Activated T-helper 2 cell treated with anti-CD3 and anti-CD28 coated beads, Interferon-gamma antibody, Interleukin-2, Interleukin-4, amounts not matched to agents 10 μg/mL and 5 μg/mL and 100 μg/mL, durations not matched to agents 14 hours and 24 hours and 36 hours (primary cell): ENCODE measurements around the gene CDCA5. TPM values are rescaled to one million over a fixed set of nuclear protein-coding genes. Genes with fewer than 3 reads are reported as not detected.
A peak's percentile ranks its signal among the peaks of the same experiment; 100 is the strongest.
"Not testable (repeated sequence)": the region's sequence is repeated elsewhere in the genome, so short reads cannot be mapped to it uniquely, and the experiment has no call there.

Source experiments
- DNase-seq: peaks from one replicate; pipeline ENCODE4 v3.0.0; 2021; ENCODE audit warnings: low spot score
- H3K27ac Mint-ChIP-seq: one replicate; pipeline ENCODE4 v1.8.0; 2021; ENCODE audit warnings: mixed read lengths
- H3K27me3 Mint-ChIP-seq: one replicate; pipeline ENCODE4 v1.8.0; 2021; ENCODE audit warnings: low read depth, mixed read lengths
- H3K36me3 Mint-ChIP-seq: one replicate; pipeline ENCODE4 v1.8.0; 2021; ENCODE audit warnings: low read depth, mixed read lengths
- H3K4me1 Mint-ChIP-seq: one replicate; pipeline ENCODE4 v1.8.0; 2021; ENCODE audit warnings: low read depth, mixed read lengths
- H3K4me3 Mint-ChIP-seq: one replicate; pipeline ENCODE4 v1.8.0; 2021; ENCODE audit warnings: low read depth, mild to moderate bottlenecking, moderate library complexity, mixed read lengths
- H3K9me3 Mint-ChIP-seq: one replicate; pipeline ENCODE4 v1.8.0; 2021; ENCODE audit warnings: mixed read lengths
- intact Hi-C: fragments of 100-400 bp; cut with micrococcal nuclease; formaldehyde crosslinking; loops from one replicate; pipeline ENCODE4 v1.15.1; 2023
- total RNA-seq: library from RNA; stranded (reverse); gene quantifications from 2 replicates; pipeline ENCODE4 v1.2.3, GENCODE V29; 2022

CDCA5 gene
- total RNA-seq, 1 donor from 2014 or later = 86.8 TPM

DNA sequence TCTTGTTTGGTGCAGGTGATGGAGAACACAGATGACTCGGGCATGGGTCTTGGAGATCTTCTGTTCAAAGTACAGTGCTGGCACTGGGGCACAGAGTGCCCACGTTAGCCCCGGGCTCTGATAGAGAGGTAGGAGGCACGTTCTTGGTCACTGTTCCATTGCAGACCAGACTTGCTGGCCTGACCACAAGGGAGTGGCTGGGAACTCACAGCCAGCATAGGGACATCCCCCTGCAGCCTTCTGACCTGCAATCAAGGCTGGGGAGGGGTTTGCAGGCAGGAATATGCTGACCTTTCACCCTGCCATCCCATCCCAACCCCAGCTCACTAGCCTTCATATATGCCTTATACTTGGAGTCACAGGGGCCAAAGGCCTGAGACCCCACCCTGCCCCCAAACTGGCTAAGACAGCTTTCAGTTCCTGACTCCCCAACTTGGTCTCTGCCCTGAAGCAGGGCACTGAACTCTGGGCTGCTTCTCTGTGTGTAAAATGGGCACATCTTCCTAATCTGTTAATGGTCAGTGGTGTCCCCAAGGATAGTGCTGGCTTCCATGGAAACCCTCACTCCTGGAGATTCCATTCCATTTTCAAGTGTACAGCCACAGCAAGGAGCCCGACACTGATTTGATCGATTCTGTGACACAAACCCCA, 42.9 kb upstream of the CDCA5 start:
- H3K27ac Mint-ChIP-seq = no peak overlapping the region
- H3K36me3 Mint-ChIP-seq = peaks cover 72% of the 10 kb centered on the region
- intact Hi-C loops = no loop called here
- H3K27me3 Mint-ChIP-seq = no peaks in the 10 kb centered on the region
- no peak for DNase-seq
- H3K9me3 Mint-ChIP-seq = no peaks in the 10 kb centered on the region
- no peak overlapping the region for H3K4me3 Mint-ChIP-seq
- H3K4me1 Mint-ChIP-seq = peaks cover 8% of the 10 kb centered on the region

DNA sequence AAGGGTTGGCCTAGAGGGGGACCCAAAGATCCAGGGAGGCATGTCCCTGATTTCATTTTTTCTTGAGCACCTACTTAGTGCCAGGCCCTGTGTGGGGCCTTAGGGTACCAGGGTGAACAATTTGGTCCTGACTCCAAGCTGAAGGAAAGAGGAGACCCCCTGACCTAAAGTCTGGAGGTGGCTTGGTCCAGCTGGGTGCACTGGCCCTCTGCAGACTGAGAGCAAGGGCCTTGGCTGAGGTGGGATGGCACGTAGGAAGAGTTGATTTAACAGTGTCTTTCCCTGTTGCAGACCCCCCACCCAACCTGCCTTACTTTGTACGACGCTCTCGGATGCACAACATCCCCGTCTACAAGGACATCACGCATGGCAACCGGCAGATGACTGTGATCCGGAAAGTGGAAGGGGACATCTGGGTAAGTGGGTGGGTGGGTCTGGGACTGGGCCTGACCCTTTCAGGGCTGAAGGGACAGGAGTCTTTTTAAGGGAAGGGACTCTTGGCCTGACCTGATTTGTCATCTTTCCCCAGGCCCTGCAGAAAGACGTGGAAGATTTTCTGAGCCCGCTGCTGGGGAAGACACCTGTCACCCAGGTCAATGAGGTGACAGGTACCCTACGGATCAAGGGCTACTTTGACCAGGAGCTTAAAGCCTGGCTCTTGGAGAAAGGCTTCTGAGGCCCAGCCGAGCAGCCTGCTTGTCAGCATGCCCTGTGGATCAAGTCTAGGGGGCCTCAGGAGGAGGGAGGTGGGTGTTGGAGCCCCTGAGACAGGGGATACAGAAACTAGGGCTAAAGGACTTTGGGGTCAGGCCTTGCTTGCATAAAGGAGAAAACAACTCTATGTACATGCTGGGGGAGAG, 41.6 kb upstream of the CDCA5 start:
- H3K27me3 Mint-ChIP-seq = no peaks in the 10 kb centered on the region
- peaks cover 75% of the 10 kb centered on the region for H3K36me3 Mint-ChIP-seq
- DNase-seq = no peak
- no peak overlapping the region for H3K4me3 Mint-ChIP-seq
- H3K4me1 Mint-ChIP-seq = peaks cover 14% of the 10 kb centered on the region
- H3K9me3 Mint-ChIP-seq = no peaks in the 10 kb centered on the region
- no peak overlapping the region for H3K27ac Mint-ChIP-seq
- intact Hi-C loops = no loop called here

DNA sequence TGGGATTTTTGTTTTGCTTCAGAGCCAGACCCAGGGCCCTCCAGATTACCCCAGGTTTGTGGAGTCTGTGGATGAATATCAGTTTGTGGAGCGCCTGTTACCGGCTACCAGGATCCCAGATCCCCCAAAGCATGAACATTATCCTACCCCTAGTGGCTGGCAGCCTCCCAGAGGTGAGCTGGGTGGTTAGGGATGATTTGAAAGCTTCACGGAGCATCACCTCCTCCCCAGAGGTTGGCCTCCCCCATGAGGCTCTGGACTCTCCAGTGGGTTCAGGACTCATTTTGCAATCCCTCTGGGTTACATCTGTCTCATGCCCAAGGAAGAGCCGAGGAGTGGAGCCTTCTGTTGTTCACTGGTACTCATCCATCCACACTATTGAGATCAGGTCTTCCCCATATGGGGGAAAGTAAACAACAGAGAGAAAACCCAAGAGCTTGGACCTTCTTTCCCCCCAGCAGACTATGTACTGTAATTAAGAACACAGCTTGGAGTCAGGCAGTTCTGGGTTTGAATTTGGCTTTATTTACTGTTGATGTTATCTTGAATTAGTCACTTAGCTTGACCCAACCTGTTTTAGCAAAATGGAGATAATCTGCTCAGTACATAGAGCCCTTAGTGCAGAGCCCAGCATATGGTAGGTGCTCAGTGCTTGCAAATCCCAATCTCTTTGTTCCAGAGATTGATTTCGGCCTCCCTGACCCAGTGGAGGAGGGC, 40.8 kb upstream of the CDCA5 start:
- Mint-ChIP-seq H3K9me3 (no peaks in the 10 kb centered on the region), H3K27ac (peak overlapping the region; percentile 28), H3K36me3 (peaks cover 76% of the 10 kb centered on the region), H3K4me3 (peak overlapping the region; percentile 60), H3K27me3 (no peaks in the 10 kb centered on the region), H3K4me1 (peaks cover 15% of the 10 kb centered on the region)
- DNase-seq = no peak
- intact Hi-C loops = no loop called here

DNA sequence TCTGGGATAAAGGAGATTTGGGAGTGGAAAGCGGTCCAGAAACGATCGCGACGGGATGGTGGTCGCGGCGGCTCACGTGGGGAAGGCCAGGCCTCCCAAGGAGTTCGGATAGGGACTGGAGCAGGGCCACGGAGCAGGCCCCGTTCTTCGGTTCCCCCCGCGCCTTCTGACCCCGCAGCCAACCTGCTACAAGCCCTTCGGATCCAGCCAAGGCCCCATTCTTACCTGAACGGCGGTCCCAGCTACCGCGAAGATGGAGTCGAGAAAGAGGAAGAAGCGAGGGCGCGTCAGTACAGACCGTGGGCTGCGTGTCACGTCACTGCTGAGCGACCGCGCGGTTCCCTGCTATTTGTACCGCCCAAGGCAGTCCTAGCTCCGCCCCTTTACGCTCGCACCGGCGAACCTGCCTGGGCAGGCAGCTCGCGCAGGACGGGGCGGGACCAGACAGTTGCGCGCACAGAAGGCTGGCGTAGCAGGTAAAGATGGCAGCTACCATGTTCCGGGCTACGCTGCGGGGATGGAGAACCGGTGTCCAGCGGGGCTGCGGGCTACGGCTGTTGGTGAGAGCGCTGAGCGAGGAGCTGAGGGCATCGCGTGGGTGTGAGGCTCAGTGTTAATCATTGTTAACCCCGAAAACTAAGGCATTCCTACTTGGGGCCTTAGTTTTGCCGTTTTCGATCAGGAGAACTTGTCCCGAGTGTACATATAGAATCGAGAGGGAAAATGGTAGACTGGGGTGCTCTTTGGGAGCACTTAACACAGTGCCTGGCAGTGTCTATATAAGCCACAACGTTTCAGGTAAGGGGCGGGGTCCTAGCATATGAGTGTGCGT, 38.2 kb upstream of the CDCA5 start, which contains the start of the genes FAU and MRPL49:
Gene FAU (minus strand): TSS at position 270 of the 832 bp plus-strand sequence. CDS start 321 bp downstream, outside the sequence.
Gene MRPL49 (plus strand): TSS at position 457 of the 832 bp plus-strand sequence. CDS start 26 bp downstream, at position 483.
- H3K4me1 Mint-ChIP-seq = peaks cover 24% of the 10 kb centered on the region
- intact Hi-C loops = loop anchor here (1.0 kb wide), 3 partner anchors 13 to 59 kb away; partner anchors contain the start of genes CAPN1, CDCA5 and ZFPL1
- peaks cover 81% of the 10 kb centered on the region for H3K36me3 Mint-ChIP-seq
- no peaks in the 10 kb centered on the region for H3K27me3 Mint-ChIP-seq
- peak; percentile 99 for DNase-seq
- H3K9me3 Mint-ChIP-seq = no peaks in the 10 kb centered on the region
- peak within 1 kb of the TSS; percentile 98 for H3K27ac Mint-ChIP-seq
- peak within 1 kb of the TSS; percentile 100 for H3K4me3 Mint-ChIP-seq

DNA sequence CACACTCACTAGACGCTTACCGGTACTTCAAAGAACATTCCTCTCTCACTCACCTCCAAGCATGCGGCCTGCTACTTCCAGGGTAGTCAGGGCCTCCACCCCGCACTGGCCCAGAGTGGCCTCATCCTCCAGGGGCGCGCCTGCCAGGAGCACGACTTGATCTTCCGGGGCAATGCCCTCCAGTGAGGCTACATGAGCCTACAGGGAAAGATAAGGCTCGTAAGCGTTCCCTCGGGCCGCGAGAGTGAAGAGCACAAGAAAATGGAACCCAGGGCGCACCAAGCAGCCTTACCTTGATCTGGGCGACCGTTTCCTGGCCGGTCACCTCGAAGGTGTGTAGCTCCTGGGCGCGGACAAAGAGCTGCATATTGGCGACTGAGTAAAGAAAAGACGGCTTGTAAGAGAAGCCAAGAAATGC, 37.6 kb upstream of the CDCA5 start:
- peaks cover 74% of the 10 kb centered on the region for H3K36me3 Mint-ChIP-seq
- DNase-seq = peak; percentile 24
- intact Hi-C loops = no loop called here
- H3K4me1 Mint-ChIP-seq = peaks cover 24% of the 10 kb centered on the region
- no peaks in the 10 kb centered on the region for H3K9me3 Mint-ChIP-seq
- H3K4me3 Mint-ChIP-seq = peak overlapping the region; percentile 100
- H3K27me3 Mint-ChIP-seq = no peaks in the 10 kb centered on the region
- H3K27ac Mint-ChIP-seq = peak overlapping the region; percentile 98

DNA sequence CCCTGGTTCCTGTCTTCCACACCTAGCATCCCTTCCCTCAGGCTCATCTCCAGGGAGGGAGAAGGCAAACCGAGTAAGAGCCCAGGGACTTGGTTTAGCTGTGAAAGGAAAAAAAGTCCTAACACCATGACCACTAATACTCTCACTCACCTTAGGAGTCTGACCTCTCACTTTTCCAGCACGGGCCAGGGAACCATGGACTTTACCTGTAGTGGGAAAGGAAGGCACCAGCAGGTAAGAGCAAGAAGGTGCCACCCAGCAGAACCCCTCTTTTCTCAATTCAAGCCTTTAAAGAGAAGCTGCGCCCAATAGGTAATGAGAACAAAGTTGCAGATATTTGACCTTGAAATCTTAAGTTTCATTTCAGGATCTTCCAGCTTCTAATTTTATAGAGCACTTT, 37.0 kb upstream of the CDCA5 start:
- H3K27ac Mint-ChIP-seq = peak overlapping the region; percentile 98
- H3K27me3 Mint-ChIP-seq = no peaks in the 10 kb centered on the region
- H3K9me3 Mint-ChIP-seq = no peaks in the 10 kb centered on the region
- peak overlapping the region; percentile 100 for H3K4me3 Mint-ChIP-seq
- DNase-seq = no peak
- H3K4me1 Mint-ChIP-seq = peaks cover 24% of the 10 kb centered on the region
- intact Hi-C loops = no loop called here
- H3K36me3 Mint-ChIP-seq = peaks cover 75% of the 10 kb centered on the region

DNA sequence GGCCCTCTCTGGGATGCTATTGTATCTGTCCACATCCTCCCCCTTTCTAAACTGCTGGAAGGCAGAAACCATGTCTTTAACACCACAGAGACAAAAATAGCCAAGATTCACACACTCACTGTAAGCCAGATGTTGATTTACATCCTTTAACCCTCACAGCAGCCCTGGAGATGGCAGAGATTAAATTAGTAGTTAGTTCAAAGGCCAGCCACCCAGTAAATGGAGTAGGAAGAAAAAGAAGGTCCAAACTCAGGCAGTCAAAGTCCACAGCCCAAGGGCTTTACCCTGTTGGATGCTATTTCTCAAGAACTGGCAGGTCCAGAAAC, 35.8 kb upstream of the CDCA5 start:
- H3K9me3 Mint-ChIP-seq = no peaks in the 10 kb centered on the region
- peak overlapping the region; percentile 24 for H3K4me3 Mint-ChIP-seq
- no peaks in the 10 kb centered on the region for H3K27me3 Mint-ChIP-seq
- peaks cover 69% of the 10 kb centered on the region for H3K36me3 Mint-ChIP-seq
- intact Hi-C loops = loop anchor here (5.0 to 10.0 kb wide), 3 partner anchors 205 to 455 kb away; partner anchors contain the start of genes ATG2A, EHBP1L1, FAM89B and ZNRD2
- H3K4me1 Mint-ChIP-seq = peaks cover 24% of the 10 kb centered on the region
- DNase-seq = no peak
- peak overlapping the region; percentile 31 for H3K27ac Mint-ChIP-seq

DNA sequence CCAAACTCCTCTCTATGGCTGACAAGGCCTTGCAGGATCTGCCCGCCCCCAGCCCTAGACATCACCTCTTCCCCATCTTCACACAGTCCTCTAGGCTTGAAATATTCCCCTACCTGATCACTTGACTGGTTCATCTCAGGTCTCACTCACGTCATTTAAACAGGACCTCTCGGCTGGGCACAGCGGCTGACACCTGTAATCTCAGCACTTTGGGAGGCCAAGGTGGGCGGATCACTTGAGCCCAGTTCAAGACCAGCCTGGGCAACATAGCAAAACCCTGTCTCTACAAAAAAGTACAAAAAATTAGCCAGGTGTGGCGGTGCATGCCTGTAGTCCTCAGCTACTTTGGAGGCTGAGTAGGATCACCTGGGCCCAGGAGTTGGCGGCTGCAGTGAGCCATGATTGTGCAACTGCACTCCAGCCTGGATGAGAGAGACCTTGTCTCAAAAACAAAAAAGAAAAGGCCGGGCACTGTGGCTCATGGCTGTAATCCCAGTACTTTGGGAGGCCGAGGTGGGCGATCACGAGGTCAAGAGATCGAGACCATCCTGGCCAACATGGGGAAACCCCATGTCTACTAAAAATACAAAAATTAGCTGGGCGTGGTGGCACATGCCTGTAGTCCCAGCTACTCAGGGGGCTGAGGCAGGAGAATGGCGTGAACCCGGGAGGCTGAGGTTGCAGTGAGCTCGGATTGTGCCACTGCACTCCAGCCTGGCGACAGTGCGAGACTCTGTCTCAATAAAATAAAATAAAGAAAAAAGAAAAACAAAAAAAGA, 35.2 kb upstream of the CDCA5 start:
- H3K9me3 Mint-ChIP-seq, H3K27me3 Mint-ChIP-seq, H3K4me3 Mint-ChIP-seq, DNase-seq: not testable (repeated sequence)
- intact Hi-C loops = loop anchor here (5.0 to 10.0 kb wide), 3 partner anchors 204 to 456 kb away; partner anchors contain the start of genes ATG2A, EHBP1L1, FAM89B and ZNRD2
- H3K27ac Mint-ChIP-seq = peak overlapping the region; percentile 59
- peaks cover 65% of the 10 kb centered on the region for H3K36me3 Mint-ChIP-seq
- peaks cover 22% of the 10 kb centered on the region for H3K4me1 Mint-ChIP-seq

DNA sequence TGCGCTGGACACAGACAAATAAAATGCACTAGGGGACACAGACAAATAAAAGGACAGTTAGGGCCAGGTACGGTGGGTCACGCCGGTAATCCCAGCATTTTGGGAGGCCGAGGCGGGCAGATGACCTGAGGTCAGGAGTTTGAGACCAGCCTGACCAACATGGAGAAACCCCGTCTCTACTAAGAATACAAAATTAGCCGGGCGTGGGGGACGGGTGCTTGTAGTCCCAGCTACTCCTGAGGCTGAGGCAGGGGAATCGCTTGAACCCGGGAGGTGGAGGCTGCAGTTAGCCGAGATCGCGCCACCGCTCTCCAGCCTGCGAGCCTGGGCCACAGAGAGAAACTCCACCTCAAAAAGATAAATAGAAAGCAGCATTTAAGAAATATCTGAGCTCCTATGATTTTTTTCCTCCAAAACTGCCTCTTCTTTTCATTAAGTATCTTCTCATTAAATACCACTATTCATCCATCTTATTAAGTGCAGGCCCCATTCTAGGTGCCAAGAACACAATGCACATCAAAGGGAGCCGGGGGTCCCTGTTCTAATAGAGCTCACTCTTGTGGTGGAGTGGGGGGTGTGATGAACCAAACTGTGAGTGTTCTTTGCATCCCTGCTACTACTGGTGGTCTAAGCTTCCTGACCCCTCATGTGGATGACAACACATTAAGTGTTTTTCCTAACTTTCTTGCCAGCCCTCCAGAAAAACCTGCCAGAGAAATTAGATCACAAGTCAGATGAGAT, 34.4 kb upstream of the CDCA5 start:
- Mint-ChIP-seq H3K4me3 (peak overlapping the region; percentile 84), H3K36me3 (peaks cover 66% of the 10 kb centered on the region), H3K27me3 (no peaks in the 10 kb centered on the region), H3K9me3 (no peaks in the 10 kb centered on the region), H3K27ac (peak overlapping the region; percentile 82), H3K4me1 (peaks cover 28% of the 10 kb centered on the region)
- no peak for DNase-seq
- intact Hi-C loops = loop anchor here (5.0 to 10.0 kb wide), 3 partner anchors 203 to 457 kb away; partner anchors contain the start of genes ATG2A, EHBP1L1, FAM89B and ZNRD2

DNA sequence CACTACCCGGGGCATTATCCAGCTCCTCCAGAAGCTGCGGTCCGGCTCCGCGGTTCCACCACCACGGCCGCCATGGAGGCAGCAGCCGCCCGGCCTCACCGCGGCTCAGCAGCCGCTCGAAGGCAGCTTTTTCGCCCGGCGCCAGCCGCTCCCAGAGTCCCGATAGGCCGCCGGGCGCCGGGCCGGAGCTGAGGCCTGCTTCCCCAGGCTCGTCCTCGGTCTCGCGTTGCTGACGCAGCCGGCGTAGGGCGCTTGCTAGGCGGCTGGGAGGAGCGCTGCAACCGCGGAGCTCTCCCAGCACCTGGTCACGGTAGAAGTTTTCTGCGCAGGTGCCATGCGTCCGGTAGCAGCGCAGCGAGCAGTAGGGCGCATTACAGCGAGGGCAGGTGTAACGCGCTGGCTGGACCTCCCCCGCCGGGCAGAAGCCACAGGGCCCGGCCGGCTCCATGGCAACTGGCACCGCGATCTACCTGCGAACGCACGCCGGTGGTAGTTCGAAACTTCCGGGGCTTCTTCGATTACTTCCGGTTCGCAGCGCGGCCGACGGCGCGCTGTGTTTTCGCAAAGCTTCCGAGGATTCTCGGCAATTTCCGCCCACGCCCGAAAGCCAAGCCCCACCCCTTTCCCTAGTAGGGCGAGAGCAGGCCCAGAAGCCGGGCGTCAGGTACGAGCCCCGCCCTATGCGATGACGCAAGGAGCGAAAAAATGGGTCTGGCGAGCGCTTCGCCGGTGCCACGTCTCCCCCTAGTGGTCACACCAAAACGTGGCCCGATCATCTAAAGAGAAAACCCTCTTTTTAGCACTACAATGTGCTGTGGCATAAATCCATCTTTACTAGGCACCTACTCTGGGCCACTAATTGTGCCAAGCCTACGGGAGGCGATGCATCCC, 33.6 kb upstream of the CDCA5 start, which contains the start of gene ZNHIT2:
Gene ZNHIT2 (minus strand): TSS at position 496 of the 891 bp plus-strand sequence. CDS start 48 bp downstream, at position 448.
- Mint-ChIP-seq H3K27me3 (no peaks in the 10 kb centered on the region), H3K36me3 (peaks cover 66% of the 10 kb centered on the region), H3K27ac (peak within 1 kb of the TSS; percentile 88), H3K4me1 (peaks cover 28% of the 10 kb centered on the region), H3K4me3 (peak within 1 kb of the TSS; percentile 84), H3K9me3 (no peaks in the 10 kb centered on the region)
- peak; percentile 100 for DNase-seq
- intact Hi-C loops = loop anchor here (1.0 to 10.0 kb wide), 6 partner anchors 17 to 457 kb away; partner anchors contain the start of genes ATG2A, CAPN1, EHBP1L1 and FAM89B
